HepG2 (cell line): ENCODE data around the gene HSD17B2. TPM values are rescaled to one million over a fixed set of nuclear protein-coding genes. Genes with fewer than 3 reads are reported as not detected.

Experiments
- CBX2 ChIP-seq, 2 experiments: fragments of 200-600 bp in 1 of 2; sonication (generic); formaldehyde crosslinking in 1 of 2; IDR thresholded peaks; 2 replicates each; pipeline versions ENCODE4 v1.7.0 to v1.8.1; 2018 to 2022; ENCODE audit warnings: low read depth in 2 of 2, low read length in 1 of 2, mild to moderate bottlenecking in 1 of 2, missing genetic modification reagents in 1 of 2
- EED ChIP-seq: sonication (generic); formaldehyde crosslinking; IDR thresholded peaks from 2 replicates; pipeline ENCODE4 v1.5.0; 2020; ENCODE audit warnings: mild to moderate bottlenecking, missing genetic modification reagents
- EP300 ChIP-seq, 3 experiments: sonication (generic) in 1 of 3; formaldehyde crosslinking in 1 of 3; IDR thresholded peaks; 2 replicates each; pipeline versions ENCODE4 v1.5.1 to v1.6.1; 2011 to 2020; ENCODE audit warnings: low read depth in 2 of 3, low read length in 2 of 3, borderline replicate concordance in 1 of 3, improper control_type of control experiment in 1 of 3, mild to moderate bottlenecking in 1 of 3, missing genetic modification reagents in 1 of 3, moderate library complexity in 1 of 3
- IKZF4 ChIP-seq: sonication (generic); formaldehyde crosslinking; IDR thresholded peaks from 2 replicates; pipeline ENCODE4 v1.5.1; 2020; ENCODE audit warnings: borderline replicate concordance, mild to moderate bottlenecking, low read depth, missing genetic modification reagents; ENCODE audit errors: not compliant biosample characterization
- KLF16 ChIP-seq, 2 experiments: sonication (generic) in 1 of 2; formaldehyde crosslinking in 1 of 2; IDR thresholded peaks; 2 replicates each; pipeline versions ENCODE4 v1.6.1 to v1.8.0; 2016 to 2023; ENCODE audit warnings: missing genetic modification reagents in 2 of 2, missing compliant biosample characterization in 1 of 2
- MLLT10 ChIP-seq: sonication (generic); formaldehyde crosslinking; IDR thresholded peaks from 2 replicates; pipeline ENCODE4 v1.4.0; 2020; ENCODE audit warnings: missing genetic modification reagents
- PAX8 ChIP-seq: sonication (generic); formaldehyde crosslinking; IDR thresholded peaks from 2 replicates; pipeline ENCODE4 v1.8.0; 2022; ENCODE audit warnings: mild to moderate bottlenecking, missing genetic modification reagents, borderline replicate concordance
- PHF20 ChIP-seq: sonication (generic); formaldehyde crosslinking; IDR thresholded peaks from 2 replicates; pipeline ENCODE4 v1.5.0; 2020; ENCODE audit warnings: mild to moderate bottlenecking, missing genetic modification reagents
- PHF5A ChIP-seq: IDR thresholded peaks from one replicate; pipeline ENCODE4 v1.6.1; 2018; ENCODE audit warnings: low read depth, missing genetic modification reagents; ENCODE audit not compliant: unreplicated experiment
- ZBTB3 ChIP-seq: sonication (generic); formaldehyde crosslinking; IDR thresholded peaks from 2 replicates; pipeline ENCODE4 v1.4.0; 2020; ENCODE audit warnings: low read depth, mild to moderate bottlenecking, moderate library complexity, missing genetic modification reagents, borderline replicate concordance
- ZNF24 ChIP-seq: fragments of 450-650 bp; IDR thresholded peaks from 2 replicates; pipeline ENCODE4 v1.6.1; 2017; ENCODE audit warnings: antibody characterized with exemption, mild to moderate bottlenecking
- ZSCAN25 ChIP-seq: sonication (generic); formaldehyde crosslinking; IDR thresholded peaks from 2 replicates; pipeline ENCODE4 v1.8.0; 2022; ENCODE audit warnings: mild to moderate bottlenecking, missing genetic modification reagents
- ZSCAN29 ChIP-seq: sonication (generic); formaldehyde crosslinking; conservative IDR thresholded peaks from 2 replicates; pipeline ENCODE4 v1.4.0; 2020; ENCODE audit warnings: mild to moderate bottlenecking, missing genetic modification reagents
- polyA plus RNA-seq, 8 experiments: library from polyadenylated mRNA; depleted of rRNA in 3 of 8; stranded (reverse) in 7 of 8; unstranded in 1 of 8; fragments of >200 nt; fragmentation: Illumina TruSeq in 4 of 8; extraction: Trizol in 4 of 8; gene quantifications; 2 replicates each; pipeline versions ENCODE4 v1.2.1 to v1.2.3, GENCODE V29; 2011 to 2016; ENCODE audit warnings: low read depth in 4 of 8, missing spikeins in 1 of 8, mixed read lengths in 1 of 8; ENCODE audit not compliant: insufficient read depth in 1 of 8
- total RNA-seq, 5 experiments: library from RNA; depleted of rRNA; stranded (reverse); fragments of >200 nt; fragmentation: Illumina TruSeq; extraction: Trizol; gene quantifications; 2 replicates each; pipeline ENCODE4 v1.2.3, GENCODE V29; 2016; ENCODE audit warnings: low read depth in 1 of 5
- TF ChIP-seq, protein P1 (sequence below): sonication (generic); formaldehyde crosslinking; IDR thresholded peaks from 2 replicates; pipeline ENCODE4 v1.5.0; 2020; ENCODE audit warnings: missing genetic modification reagents
- TF ChIP-seq, protein P2 (sequence below): sonication (generic); formaldehyde crosslinking; IDR thresholded peaks from 2 replicates; pipeline ENCODE4 v1.4.0; 2020; ENCODE audit warnings: missing genetic modification reagents
- TF ChIP-seq, protein P3 (sequence below): sonication (generic); formaldehyde crosslinking; IDR thresholded peaks from 2 replicates; pipeline ENCODE4 v1.4.0; 2020; ENCODE audit warnings: missing genetic modification reagents, mild to moderate bottlenecking, borderline replicate concordance
- TF ChIP-seq, protein P4 (sequence below): sonication (generic); formaldehyde crosslinking; IDR thresholded peaks from 2 replicates; pipeline ENCODE4 v1.8.0; 2022; ENCODE audit warnings: low read depth, missing genetic modification reagents

The HSD17B2 gene
- total and polyA plus RNA-seq, 2 of the 13 experiments (the other 11 are each of a cell fraction or from before 2014, with no cell fraction given): 26.3 to 69.3 TPM

DNA sequence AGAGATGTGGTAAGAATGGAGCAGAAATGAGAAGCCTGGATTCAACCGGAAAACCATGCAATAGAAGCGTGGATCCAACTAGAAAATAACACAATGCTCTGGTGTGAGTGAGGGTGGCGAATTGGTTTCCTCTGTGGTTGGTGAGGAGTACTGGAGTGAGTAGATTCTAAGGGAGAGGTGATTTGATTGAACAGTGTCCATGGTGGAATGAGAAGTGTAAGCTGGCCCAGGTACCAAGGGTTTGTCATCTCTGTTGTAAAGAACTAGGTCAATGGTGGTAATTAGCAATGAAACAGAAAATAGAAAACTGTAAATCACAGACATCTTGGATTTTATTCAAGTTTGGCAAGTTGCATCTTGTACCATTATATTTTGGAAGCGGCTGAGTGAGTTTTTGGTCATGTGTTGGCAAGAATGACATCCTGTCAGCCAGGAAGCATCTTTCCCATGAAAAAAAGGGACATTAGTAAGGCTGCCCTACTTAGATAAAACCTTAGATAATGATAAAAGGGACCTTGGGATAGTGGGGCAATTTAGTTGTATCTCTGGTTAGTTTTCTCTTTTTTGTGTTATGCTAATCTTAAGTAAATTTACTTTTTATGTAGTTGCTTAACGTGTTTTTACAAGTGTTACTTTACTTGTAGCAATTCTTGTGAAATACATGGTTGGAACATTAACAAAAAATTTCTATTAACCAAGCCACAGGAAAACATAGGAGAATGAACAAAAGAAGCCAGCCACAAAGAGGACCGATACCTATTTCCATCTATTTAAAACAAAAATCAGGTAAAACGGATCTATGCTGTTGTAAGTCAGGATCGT is 20.9 kb downstream of the HSD17B2 start (continued):
- TF ChIP-seq, protein P1, sequence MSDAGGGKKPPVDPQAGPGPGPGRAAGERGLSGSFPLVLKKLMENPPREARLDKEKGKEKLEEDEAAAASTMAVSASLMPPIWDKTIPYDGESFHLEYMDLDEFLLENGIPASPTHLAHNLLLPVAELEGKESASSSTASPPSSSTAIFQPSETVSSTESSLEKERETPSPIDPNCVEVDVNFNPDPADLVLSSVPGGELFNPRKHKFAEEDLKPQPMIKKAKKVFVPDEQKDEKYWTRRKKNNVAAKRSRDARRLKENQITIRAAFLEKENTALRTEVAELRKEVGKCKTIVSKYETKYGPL: no peak
- TF ChIP-seq PAX8 (CRISPR knock-in tag) (no peak), PHF5A (peak; percentile 39), IKZF4 (CRISPR knock-in tag) (no peak), EED (CRISPR knock-in tag) (no peak), ZSCAN25 (0 out of 2 replicates have a peak, but pooled peaks have one; percentile 17), EP300 (IDR thresholded peaks at IDR 0.05; ENCODE audit: low read depth in 2 of 2, low read length in 2 of 2) (peak; percentile 50 to 95; a peak in 2 of 4 replicates), EP300 (CRISPR knock-in tag; IDR thresholded peaks at IDR 0.05; ENCODE audit: borderline replicate concordance) (no peak; the same call in 1 of the 2 replicates), PHF20 (CRISPR knock-in tag) (no peak), CBX2 (IDR thresholded peaks at IDR 0.05; ENCODE audit: low read depth, low read length) (no peak), CBX2 (CRISPR knock-in tag; IDR thresholded peaks at IDR 0.05; ENCODE audit: low read depth) (no peak), ZBTB3 (CRISPR knock-in tag) (no peak), ZSCAN29 (no peak), KLF16 (CRISPR knock-in tag; IDR thresholded peaks at IDR 0.05) (peak in 1 of 2 experiments; percentile 91; a peak in 2 of 4 replicates), MLLT10 (no peak), ZNF24 (no peak)
- TF ChIP-seq, protein P2, sequence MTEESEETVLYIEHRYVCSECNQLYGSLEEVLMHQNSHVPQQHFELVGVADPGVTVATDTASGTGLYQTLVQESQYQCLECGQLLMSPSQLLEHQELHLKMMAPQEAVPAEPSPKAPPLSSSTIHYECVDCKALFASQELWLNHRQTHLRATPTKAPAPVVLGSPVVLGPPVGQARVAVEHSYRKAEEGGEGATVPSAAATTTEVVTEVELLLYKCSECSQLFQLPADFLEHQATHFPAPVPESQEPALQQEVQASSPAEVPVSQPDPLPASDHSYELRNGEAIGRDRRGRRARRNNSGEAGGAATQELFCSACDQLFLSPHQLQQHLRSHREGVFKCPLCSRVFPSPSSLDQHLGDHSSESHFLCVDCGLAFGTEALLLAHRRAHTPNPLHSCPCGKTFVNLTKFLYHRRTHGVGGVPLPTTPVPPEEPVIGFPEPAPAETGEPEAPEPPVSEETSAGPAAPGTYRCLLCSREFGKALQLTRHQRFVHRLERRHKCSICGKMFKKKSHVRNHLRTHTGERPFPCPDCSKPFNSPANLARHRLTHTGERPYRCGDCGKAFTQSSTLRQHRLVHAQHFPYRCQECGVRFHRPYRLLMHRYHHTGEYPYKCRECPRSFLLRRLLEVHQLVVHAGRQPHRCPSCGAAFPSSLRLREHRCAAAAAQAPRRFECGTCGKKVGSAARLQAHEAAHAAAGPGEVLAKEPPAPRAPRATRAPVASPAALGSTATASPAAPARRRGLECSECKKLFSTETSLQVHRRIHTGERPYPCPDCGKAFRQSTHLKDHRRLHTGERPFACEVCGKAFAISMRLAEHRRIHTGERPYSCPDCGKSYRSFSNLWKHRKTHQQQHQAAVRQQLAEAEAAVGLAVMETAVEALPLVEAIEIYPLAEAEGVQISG (CRISPR knock-in tag): no peak
- TF ChIP-seq, protein P3, sequence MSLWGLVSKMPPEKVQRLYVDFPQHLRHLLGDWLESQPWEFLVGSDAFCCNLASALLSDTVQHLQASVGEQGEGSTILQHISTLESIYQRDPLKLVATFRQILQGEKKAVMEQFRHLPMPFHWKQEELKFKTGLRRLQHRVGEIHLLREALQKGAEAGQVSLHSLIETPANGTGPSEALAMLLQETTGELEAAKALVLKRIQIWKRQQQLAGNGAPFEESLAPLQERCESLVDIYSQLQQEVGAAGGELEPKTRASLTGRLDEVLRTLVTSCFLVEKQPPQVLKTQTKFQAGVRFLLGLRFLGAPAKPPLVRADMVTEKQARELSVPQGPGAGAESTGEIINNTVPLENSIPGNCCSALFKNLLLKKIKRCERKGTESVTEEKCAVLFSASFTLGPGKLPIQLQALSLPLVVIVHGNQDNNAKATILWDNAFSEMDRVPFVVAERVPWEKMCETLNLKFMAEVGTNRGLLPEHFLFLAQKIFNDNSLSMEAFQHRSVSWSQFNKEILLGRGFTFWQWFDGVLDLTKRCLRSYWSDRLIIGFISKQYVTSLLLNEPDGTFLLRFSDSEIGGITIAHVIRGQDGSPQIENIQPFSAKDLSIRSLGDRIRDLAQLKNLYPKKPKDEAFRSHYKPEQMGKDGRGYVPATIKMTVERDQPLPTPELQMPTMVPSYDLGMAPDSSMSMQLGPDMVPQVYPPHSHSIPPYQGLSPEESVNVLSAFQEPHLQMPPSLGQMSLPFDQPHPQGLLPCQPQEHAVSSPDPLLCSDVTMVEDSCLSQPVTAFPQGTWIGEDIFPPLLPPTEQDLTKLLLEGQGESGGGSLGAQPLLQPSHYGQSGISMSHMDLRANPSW (CRISPR knock-in tag): no peak
- TF ChIP-seq, protein P4, sequence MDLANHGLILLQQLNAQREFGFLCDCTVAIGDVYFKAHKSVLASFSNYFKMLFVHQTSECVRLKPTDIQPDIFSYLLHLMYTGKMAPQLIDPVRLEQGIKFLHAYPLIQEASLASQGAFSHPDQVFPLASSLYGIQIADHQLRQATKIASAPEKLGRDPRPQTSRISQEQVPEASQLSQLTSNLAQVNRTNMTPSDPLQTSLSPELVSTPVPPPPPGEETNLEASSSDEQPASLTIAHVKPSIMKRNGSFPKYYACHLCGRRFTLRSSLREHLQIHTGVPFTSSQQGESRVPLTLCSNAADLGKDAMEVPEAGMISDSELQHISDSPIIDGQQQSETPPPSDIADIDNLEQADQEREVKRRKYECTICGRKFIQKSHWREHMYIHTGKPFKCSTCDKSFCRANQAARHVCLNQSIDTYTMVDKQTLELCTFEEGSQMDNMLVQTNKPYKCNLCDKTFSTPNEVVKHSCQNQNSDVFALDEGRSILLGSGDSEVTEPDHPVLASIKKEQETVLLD: no peak
